Right ventricle myocardium inferior (tissue), 1 donor: Measurements from ENCODE around the gene TRANK1. TPM values are rescaled to one million over a fixed set of nuclear protein-coding genes. Genes with fewer than 3 reads are reported as not detected.
"Not testable (repeated sequence)": the region's sequence is repeated elsewhere in the genome, so short reads cannot be mapped to it uniquely, and the experiment has no call there.

Source experiments
- ATAC-seq: fragments of 200-7000 bp; cut with Tn5 transposase; one replicate; pipeline ENCODE4 v1.9.1; 2020; ENCODE audit warnings: mild to moderate bottlenecking, moderate library complexity
- DNase-seq: peaks from one replicate; pipeline ENCODE4 v3.0.0; 2021; ENCODE audit errors: missing footprints
- intact Hi-C: fragments of 100-400 bp; cut with DNase I; formaldehyde crosslinking; loops from one replicate; pipeline ENCODE4 v1.11.0; 2022
- total RNA-seq: library from RNA; stranded (reverse); fragmentation: NEBNext Ultra II Directional; extraction: Animal tissue kit (Norgen Biotek cat#: 25700); gene quantifications from one replicate; pipeline ENCODE4 v1.2.1, GENCODE V29; 2021
- donor health status: DM: no; HTN: yes; CAD: no; lungs with severe emphysema.

TRANK1 gene
- total RNA-seq, 1 donor from 2014 or later: 5.7 TPM

GRCh38 chr3:36924744-36925521 is 19.9 kb downstream of the TRANK1 start:
- intact Hi-C loops: no loop called here
- ATAC-seq: no peak
- DNase-seq: no peak

- ATAC-seq (no peak), DNase-seq (no peak)
- intact Hi-C loops: no loop called here
Measured at GRCh38 chr3:36923981-36924743, 20.7 kb downstream of the TRANK1 start.

GRCh38 chr3:36923523-36923943 is 21.3 kb downstream of the TRANK1 start:
- no peak for DNase-seq
- intact Hi-C loops: no loop called here
- ATAC-seq: peak; percentile 38

GRCh38 chr3:36920884-36921567 is 23.8 kb downstream of the TRANK1 start:
- intact Hi-C loops: no loop called here
- DNase-seq (no peak), ATAC-seq (no peak)

- DNase-seq (no peak), ATAC-seq (no peak)
- intact Hi-C loops: no loop called here
Measured at GRCh38 chr3:36919439-36920160, 25.3 kb downstream of the TRANK1 start.

GRCh38 chr3:36918050-36918449 is 26.8 kb downstream of the TRANK1 start:
- intact Hi-C loops: no loop called here
- ATAC-seq (no peak), DNase-seq (no peak)

- DNase-seq: no peak
- peak; percentile 39 for ATAC-seq
- intact Hi-C loops: no loop called here
Measured at GRCh38 chr3:36911990-36912804, 32.7 kb downstream of the TRANK1 start.

GRCh38 chr3:36909666-36910065 is 35.2 kb downstream of the TRANK1 start:
- intact Hi-C loops: no loop called here
- DNase-seq: no peak
- ATAC-seq: no peak

- ATAC-seq (no peak), DNase-seq (no peak)
- intact Hi-C loops: no loop called here
Measured at GRCh38 chr3:36909181-36909580, 35.7 kb downstream of the TRANK1 start.

GRCh38 chr3:36908647-36909180 is 36.1 kb downstream of the TRANK1 start:
- intact Hi-C loops: no loop called here
- no peak for ATAC-seq

GRCh38 chr3:36907911-36908646 is 36.8 kb downstream of the TRANK1 start:
- DNase-seq (peak; percentile 70), ATAC-seq (peak; percentile 76)
- intact Hi-C loops: no loop called here

More at GRCh38 chr3:36908647-36909180, 36.1 kb downstream of the TRANK1 start:
- DNase-seq: no peak

GRCh38 chr3:36906504-36907149 is 38.2 kb downstream of the TRANK1 start:
- intact Hi-C loops: no loop called here
- no peak for DNase-seq

GRCh38 chr3:36905545-36905944 is 39.3 kb downstream of the TRANK1 start:
- no peak for DNase-seq
- ATAC-seq: no peak
- intact Hi-C loops: no loop called here

More at GRCh38 chr3:36906504-36907149, 38.2 kb downstream of the TRANK1 start:
- ATAC-seq: no peak

- no peak for DNase-seq
- intact Hi-C loops: loop anchor here (1.0 kb wide), 1 partner anchor 55 kb away; no protein-coding TSS in a partner anchor
- ATAC-seq: peak; percentile 77
Measured at GRCh38 chr3:36904641-36905040, 40.2 kb downstream of the TRANK1 start.

- not testable (repeated sequence) for ATAC-seq, DNase-seq
- intact Hi-C loops: loop anchor here (1.0 kb wide), 1 partner anchor 55 kb away; no protein-coding TSS in a partner anchor
Measured at GRCh38 chr3:36904065-36904464, 40.8 kb downstream of the TRANK1 start.

- intact Hi-C loops: no loop called here
- ATAC-seq: no peak
- DNase-seq: no peak
Measured at GRCh38 chr3:36903119-36903882, 41.6 kb downstream of the TRANK1 start.
